Measurements from ENCODE around the gene SLC20A1. TPM values are rescaled to one million over a fixed set of nuclear protein-coding genes. Genes with fewer than 3 reads are reported as not detected.
"Not testable (repeated sequence)": the region's sequence is repeated elsewhere in the genome, so short reads cannot be mapped to it uniquely, and the experiment has no call there.

SLC20A1 gene
- total RNA-seq, 1 donor from 2014 or later = 21.6 TPM

DNA sequence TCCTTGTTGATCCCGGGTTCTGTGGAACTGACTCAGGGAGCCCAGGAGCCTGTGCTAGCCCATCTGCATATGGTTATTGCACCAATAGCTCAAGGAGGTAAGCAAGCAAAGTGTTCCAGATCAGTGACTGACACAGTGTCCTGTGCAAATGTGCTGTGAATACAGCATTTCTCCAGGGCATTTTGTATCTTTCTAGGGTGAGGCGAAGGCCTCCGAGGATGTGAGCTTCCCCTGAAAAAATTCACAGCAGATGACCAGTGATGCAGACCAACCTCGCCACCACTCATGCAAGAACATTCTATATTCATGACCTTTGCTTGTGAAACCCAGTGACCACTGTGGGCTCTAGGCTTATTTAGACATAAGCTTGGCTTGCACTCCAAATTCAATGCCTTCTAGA lies 59.8 kb downstream of the SLC20A1 start:
- FAIRE-seq = no peak
- no peak for DNase-seq (ENCODE audit: low spot score in 2 of 2)

DNA sequence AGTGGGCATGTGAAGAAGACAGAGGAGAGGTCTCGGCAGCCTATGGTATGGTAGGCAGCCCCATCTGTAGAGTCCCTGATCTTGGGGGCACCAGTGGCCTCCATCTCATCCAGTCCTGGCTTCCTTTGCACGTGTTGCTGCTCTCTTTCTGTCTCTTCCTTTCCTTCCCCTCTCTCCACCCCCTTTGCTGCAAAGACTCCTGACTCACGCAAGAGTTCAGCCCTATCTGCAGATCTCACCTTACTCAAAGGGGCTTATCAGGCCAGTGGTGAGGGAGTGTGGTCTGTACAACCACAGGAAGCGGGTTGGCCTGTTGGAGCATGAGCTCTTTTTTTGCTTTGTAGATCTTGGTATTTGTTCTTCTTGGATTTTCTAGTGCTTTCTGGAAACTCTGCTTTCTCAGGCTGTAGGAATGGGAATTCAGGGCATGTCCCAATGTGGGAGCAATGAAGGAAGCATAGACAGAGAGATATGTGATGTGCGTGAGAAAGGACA lies 60.5 kb downstream of the SLC20A1 start:
- FAIRE-seq (no peak), DNase-seq (ENCODE audit: low spot score in 2 of 2) (no peak)

DNA sequence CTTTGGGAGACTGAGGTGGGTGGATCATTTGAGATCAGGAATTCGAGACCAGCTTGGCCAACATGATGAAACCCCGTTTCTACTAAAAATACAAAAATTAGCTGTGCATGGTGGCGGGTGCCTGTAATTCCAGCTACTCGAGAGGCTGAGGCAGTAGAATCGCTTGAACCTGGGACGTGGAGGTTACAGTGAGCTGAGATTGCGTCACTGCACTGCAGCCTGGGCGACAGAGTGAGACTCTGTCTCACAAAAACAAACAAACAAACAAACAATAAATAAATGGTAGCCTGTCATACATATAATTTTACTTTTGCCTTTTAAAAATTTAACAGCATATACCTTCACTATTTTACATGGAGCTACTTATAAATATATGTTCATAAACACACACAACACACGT lies 61.2 kb downstream of the SLC20A1 start:
- FAIRE-seq; DNase-seq (ENCODE audit: low spot score in 2 of 2): not testable (repeated sequence)

DNA sequence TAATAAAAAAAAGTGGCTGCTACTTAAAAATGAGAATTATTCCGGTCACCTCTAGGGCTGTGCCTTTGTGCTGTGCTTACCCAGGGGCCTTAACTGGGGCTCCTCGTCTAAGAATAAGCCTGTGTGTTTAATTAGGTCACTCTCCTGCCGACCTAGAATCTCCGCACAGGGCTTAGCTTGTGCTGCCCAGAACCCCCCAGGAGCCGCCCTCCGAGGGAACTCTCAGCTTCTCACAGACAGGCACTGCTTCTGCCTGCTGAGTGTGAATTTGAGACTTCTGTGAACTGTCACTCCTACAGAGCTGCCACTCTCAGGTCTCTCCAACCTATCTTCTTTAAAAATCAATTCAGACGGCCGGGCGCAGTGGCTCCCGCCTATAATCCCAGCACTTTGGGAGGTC lies 63.2 kb downstream of the SLC20A1 start:
- no peak for DNase-seq (ENCODE audit: low spot score in 2 of 2)
- no peak for FAIRE-seq

DNA sequence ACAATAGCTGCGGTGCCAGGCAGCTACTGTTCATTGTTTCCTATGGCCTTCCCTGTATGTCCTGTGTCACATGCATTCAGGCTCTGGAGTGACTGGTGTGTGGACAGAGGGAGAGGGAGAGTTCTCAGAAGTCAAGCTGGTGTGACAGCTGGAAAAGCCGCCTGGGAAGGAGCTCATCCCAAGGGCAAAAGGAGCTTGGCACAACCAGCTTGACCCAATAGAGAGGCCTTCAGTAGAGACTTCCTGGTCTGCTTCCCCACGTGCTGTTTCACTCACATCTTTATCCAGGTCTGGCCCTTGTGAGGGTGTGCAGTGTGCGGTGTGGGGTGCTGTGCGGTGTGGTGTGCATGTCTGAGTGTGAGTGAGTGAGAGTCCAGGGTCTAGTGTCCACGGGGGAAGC lies 64.0 kb downstream of the SLC20A1 start:
- FAIRE-seq = no peak
- DNase-seq (ENCODE audit: low spot score in 2 of 2) = no peak

DNA sequence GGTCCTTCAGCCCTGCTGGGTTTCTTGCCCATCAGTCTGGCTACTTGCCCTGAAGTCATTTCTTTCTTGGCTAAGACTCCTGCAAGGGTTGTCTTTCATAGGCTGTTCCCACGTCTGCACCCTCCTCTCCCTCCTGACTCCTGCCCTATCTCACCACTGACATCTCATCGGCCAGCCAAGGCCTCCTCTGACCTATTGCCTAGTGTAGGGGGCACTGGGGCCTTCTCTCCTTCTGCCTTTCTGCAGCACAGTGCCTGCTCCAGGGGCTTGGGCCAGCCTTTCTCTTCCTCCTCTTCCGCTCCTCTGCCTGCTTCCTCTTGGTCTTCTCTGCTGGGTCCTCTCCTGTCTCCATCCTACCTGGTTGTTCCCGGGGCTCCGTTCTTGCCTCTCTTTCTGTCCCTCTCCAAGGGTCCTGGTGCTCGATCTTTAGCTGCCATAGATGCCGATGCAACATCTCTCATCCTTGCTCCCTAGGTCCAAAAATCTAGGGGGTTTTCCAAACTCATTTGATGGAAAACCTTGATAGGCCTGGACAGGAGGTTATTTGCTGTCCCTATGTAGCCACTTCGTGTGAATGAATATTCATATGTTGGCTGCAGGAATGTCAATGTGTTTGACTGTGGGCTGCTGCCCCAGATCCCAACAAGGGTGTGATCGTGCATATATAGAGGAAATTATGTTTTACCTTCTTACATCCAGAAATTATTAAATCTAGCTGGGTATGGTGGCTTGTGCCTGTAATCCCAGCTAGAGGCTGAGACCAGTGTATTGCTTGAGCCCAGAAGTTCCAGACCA lies 65.4 kb downstream of the SLC20A1 start:
- DNase-seq (ENCODE audit: low spot score in 2 of 2) (no peak), FAIRE-seq (no peak)

DNA sequence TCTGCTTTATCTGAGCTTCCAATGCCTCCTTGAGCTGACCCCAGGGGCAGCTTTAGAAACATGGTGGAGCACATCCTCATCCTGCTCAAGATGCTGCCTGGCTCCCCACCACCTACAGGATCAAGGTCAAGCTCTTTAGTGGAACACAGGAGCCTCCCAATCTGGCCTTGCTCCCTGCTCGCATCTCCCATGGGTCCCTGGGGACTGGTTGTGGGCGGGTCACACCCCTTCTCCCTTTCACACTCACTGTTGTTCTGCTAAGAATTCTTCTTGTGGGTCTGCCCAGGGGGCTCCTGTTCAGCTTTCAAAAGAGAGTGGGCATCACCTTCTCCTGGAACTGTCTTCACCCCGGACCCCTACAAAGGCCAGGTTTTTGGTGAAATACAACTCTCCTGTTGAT lies 66.7 kb downstream of the SLC20A1 start:
- no peak for DNase-seq (ENCODE audit: low spot score in 2 of 2)
- no peak for FAIRE-seq

DNA sequence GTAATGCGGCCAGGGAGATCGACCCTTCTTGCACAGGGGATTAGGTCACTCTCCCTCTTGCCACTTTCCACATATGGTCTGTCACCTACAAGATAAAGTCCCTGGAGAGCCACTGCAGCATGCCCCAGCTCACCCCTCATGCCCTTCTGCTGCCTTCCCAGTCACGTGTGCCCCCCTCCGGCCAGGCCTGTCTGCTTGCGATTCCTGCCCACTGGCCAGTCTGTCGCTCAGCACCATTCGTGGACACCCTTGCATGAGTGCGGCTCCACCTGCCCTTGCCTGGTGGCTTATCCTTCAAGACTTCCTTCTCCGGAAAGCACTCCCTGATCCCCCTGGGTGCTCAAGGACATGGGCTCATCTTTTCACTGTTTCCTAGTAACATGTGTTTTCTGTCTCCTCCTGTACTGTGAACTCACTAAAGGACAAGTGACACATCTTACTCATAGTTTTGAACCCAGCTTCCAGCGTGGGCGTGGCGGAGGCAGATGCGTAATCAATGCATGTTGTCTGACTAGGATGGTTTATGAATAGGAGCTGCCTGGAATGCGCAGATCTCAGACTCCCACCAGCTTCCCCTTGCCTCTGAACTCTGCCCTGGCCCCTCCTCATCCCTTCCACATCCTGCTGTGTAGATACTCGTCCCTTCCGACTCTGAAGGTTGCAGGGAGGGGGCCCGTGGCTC lies 67.3 kb downstream of the SLC20A1 start:
- FAIRE-seq = no peak
- DNase-seq (ENCODE audit: low spot score in 2 of 2) = no peak

Other genes starting within 250 kb of the SLC20A1 start
- gene RGPD8, start 212.3 kb upstream of the SLC20A1 start, total RNA-seq = 39.1 TPM
- gene TTL, start 163.8 kb upstream of the SLC20A1 start, total RNA-seq = 70.1 TPM
- 33.0 TPM for gene POLR1B, start 103.5 kb upstream of the SLC20A1 start, total RNA-seq
- gene CHCHD5, start 61.3 kb upstream of the SLC20A1 start, total RNA-seq = 3.3 TPM
- gene NT5DC4, start 75.1 kb downstream of the SLC20A1 start, total RNA-seq = not detected
- 2.0 TPM for gene CKAP2L, start 118.7 kb downstream of the SLC20A1 start, total RNA-seq
- 0.41 TPM for gene IL1A, start 138.6 kb downstream of the SLC20A1 start, total RNA-seq
- gene IL1B, start 190.8 kb downstream of the SLC20A1 start, total RNA-seq = 0.41 TPM